Caco-2 (cell line): ENCODE data around the gene KIAA0232. TPM values are rescaled to one million over a fixed set of nuclear protein-coding genes. Genes with fewer than 3 reads are reported as not detected.

Experiments
- BruUV-seq: library from RNA; stranded (reverse); fragments of 400-500 nt; replicated peaks from 2 replicates; lab custom pipeline; 2021; lab: Mats Ljungman, UMichigan
- CTCF ChIA-PET: fragments of 300-600 bp; sonication (Branson Sonifier 250); formaldehyde crosslinking; loops from one replicate; lab custom pipeline; 2022; ENCODE audit warnings: antibody characterized with exemption; lab: Charles Lee
- POLR2A ChIA-PET: fragments of 300-600 bp; sonication (Branson Sonifier 250); formaldehyde crosslinking; loops from one replicate; lab custom pipeline; 2022; ENCODE audit warnings: antibody characterized with exemption; lab: Charles Lee
- DNase-seq, 2 experiments: peaks; one replicate each; pipeline versions ENCODE4 v3.0.0 to v3.0.0-alpha.2; 2020 to 2022
- H3K27me3 ChIP-seq: replicated peaks from 2 replicates; pipeline ENCODE4 v1.6.0; 2011; ENCODE audit warnings: low read length; ENCODE audit not compliant: control insufficient read depth, insufficient read depth
- H3K36me3 ChIP-seq: 2 replicates; pipeline ENCODE4 v1.5.1; 2011; ENCODE audit warnings: low read length; ENCODE audit not compliant: control insufficient read depth, insufficient read depth
- H3K4me1 ChIP-seq: fragments of 250-450 bp; sonication (Bioruptor Pico); 2 replicates; pipeline ENCODE4 v1.5.1; 2020; ENCODE audit warnings: mild to moderate bottlenecking
- H3K4me3 ChIP-seq: 2 replicates; pipeline ENCODE4 v1.5.1; 2011; ENCODE audit warnings: low read depth, mild to moderate bottlenecking, control low read depth, low read length
- H3K9me3 ChIP-seq: fragments of 250-450 bp; sonication (Bioruptor Pico); 2 replicates; pipeline ENCODE4 v1.5.1; 2020; ENCODE audit warnings: mild to moderate bottlenecking, moderate library complexity
- H3K27ac Mint-ChIP-seq: one replicate; pipeline ENCODE4 v1.8.0; 2022; ENCODE audit warnings: mixed read lengths; ENCODE audit not compliant: unreplicated experiment
- H3K27me3 Mint-ChIP-seq: one replicate; pipeline ENCODE4 v1.8.0; 2022; ENCODE audit warnings: mixed read lengths; ENCODE audit not compliant: insufficient read depth, unreplicated experiment
- H3K36me3 Mint-ChIP-seq: one replicate; pipeline ENCODE4 v1.8.0; 2022; ENCODE audit warnings: mild to moderate bottlenecking, mixed read lengths; ENCODE audit not compliant: insufficient read depth, unreplicated experiment
- H3K4me1 Mint-ChIP-seq: one replicate; pipeline ENCODE4 v1.8.0; 2022; ENCODE audit warnings: low read depth, mixed read lengths; ENCODE audit not compliant: unreplicated experiment
- H3K4me3 Mint-ChIP-seq: one replicate; pipeline ENCODE4 v1.8.0; 2022; ENCODE audit warnings: mild to moderate bottlenecking, moderate library complexity, mixed read lengths; ENCODE audit not compliant: unreplicated experiment
- H3K9me3 Mint-ChIP-seq: one replicate; pipeline ENCODE4 v1.8.0; 2022; ENCODE audit warnings: mixed read lengths; ENCODE audit not compliant: unreplicated experiment
- intact Hi-C: fragments of 100-400 bp; cut with micrococcal nuclease; formaldehyde crosslinking; loops from one replicate; pipeline ENCODE4 v1.10.0; 2022; ENCODE audit not compliant: unreplicated experiment
- total RNA-seq: library from RNA; stranded (reverse); gene quantifications from 2 replicates; pipeline ENCODE4 v1.2.3, GENCODE V29; 2022
- TF ChIP-seq, protein P1 (sequence below), 2 experiments: fragments of 200-600 bp in 1 of 2; IDR thresholded peaks; 1 replicate in 1 of 2; 2 replicates in 1 of 2; pipeline versions ENCODE4 v1.5.1 to v1.8.0; 2011 to 2022; ENCODE audit warnings: antibody characterized with exemption in 1 of 2, control low read depth in 1 of 2, inconsistent platforms in 1 of 2, low read depth in 1 of 2, low read length in 1 of 2, mild to moderate bottlenecking in 1 of 2, moderate library complexity in 1 of 2; ENCODE audit not compliant: insufficient read depth in 1 of 2, severe bottlenecking in 1 of 2, unreplicated experiment in 1 of 2

Gene KIAA0232
- total RNA-seq, 1 experiment from 2014 or later: 19.7 TPM

DNA sequence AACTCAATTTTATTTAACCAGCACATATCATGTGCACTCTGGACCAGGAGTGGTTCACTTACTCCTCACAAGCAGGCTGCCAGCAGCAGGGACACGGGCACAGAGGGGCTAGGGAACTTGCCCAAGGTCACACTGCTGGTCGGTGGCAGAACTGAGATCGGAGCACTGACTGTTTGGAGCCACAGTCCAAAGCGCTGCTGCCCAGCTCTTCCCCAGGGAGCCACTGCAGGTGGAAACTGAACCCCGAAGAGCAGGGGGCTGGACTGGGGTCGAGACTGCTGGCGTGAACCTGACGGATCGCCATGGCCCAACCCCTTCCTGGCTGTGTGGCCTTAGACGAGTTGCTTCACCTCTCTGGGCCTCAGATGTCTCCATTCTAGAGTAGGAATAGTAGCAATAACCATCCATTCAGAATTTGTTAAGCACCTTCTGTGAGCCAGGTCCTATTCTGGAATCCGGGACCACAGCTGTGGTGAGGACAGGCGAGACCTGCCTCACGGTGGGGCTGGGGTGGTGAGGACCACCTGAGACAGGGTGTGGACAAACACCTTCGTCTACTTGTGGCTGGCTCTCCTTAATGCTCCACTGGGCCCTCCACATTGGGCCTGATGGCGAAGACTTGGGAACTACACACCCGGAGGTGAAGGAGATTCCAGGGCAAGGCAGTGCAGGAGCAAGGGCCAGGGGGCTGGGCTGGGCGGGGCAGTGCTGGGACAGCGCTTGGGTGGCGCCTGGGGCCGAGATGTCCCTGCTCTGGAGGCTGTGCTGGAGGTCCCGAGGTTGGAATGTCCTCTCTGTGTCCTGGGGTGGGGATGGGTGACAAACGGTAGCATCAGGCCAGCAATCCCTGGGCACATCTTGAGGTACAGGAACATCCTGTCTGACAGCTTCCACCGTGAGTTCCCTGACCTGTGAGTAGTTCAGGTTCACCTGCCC lies 32.0 kb upstream of the KIAA0232 start:
- Mint-ChIP-seq H3K4me1 (peaks cover 14% of the 10 kb centered on the region), H3K27ac (peak overlapping the region; percentile 19), H3K4me3 (no peak overlapping the region), H3K36me3 (no peaks in the 10 kb centered on the region), H3K9me3 (no peaks in the 10 kb centered on the region), H3K27me3 (no peaks in the 10 kb centered on the region)
- peaks cover 41% of the 10 kb centered on the region for H3K4me1 ChIP-seq
- DNase-seq: peak; percentile 20 to 47
- no peak overlapping the region for H3K4me3 ChIP-seq
- no peaks in the 10 kb centered on the region for H3K9me3 ChIP-seq
- intact Hi-C loops: no loop called here
- TF ChIP-seq, protein P1, sequence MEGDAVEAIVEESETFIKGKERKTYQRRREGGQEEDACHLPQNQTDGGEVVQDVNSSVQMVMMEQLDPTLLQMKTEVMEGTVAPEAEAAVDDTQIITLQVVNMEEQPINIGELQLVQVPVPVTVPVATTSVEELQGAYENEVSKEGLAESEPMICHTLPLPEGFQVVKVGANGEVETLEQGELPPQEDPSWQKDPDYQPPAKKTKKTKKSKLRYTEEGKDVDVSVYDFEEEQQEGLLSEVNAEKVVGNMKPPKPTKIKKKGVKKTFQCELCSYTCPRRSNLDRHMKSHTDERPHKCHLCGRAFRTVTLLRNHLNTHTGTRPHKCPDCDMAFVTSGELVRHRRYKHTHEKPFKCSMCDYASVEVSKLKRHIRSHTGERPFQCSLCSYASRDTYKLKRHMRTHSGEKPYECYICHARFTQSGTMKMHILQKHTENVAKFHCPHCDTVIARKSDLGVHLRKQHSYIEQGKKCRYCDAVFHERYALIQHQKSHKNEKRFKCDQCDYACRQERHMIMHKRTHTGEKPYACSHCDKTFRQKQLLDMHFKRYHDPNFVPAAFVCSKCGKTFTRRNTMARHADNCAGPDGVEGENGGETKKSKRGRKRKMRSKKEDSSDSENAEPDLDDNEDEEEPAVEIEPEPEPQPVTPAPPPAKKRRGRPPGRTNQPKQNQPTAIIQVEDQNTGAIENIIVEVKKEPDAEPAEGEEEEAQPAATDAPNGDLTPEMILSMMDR (IDR thresholded peaks at IDR 0.05; ENCODE audit: insufficient read depth in 1 of 2, low read depth in 1 of 2, low read length in 1 of 2, severe bottlenecking in 1 of 2, unreplicated experiment in 1 of 2): no peak
- no peaks in the 10 kb centered on the region for H3K27me3 ChIP-seq
- POLR2A ChIA-PET: no interaction called here
- BruUV-seq: no TSS peak
- no peaks in the 10 kb centered on the region for H3K36me3 ChIP-seq
- CTCF ChIA-PET: no interaction called here

DNA sequence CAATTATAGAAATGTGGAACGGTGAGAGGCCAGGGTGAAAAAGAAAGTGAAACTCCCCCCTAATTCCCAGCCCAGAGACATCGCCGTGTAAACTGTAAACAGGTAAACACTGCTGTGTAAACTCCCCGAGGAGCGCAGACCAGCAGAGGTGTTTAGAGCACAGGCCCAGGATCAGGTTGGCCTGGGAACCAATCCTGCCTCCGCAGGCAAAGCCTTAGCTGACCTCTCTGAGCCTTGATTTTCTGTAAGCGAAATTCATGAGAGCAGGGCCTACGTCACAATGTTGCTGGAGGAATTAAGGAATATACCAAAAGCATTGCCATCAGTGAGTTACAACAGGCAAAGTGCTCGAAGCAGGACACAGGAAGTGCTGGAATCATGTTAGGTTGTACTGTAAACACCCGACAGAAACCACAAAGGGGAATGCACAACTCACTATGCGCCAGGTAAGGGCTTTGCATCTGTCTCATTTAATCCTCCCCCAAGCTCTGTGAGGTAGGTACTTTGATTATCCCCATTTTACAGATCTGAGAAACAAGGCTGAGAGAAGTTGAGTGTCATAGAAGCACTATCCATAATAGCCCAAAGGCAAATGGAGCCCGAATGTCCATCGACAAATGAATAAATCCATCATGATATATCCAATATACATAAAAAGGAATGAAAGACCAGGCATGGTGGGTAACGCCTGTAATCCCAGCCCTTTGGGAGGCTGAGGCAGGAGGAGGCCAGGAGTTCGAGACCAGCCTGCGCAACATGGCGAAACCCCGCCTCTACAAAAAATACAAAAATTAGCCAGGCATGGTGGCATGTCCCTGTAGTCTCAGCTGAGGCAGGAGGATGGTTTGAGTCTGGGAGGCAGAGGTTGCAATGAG lies 30.7 kb upstream of the KIAA0232 start:
- peaks cover 14% of the 10 kb centered on the region for H3K4me1 Mint-ChIP-seq
- Histone ChIP-seq H3K9me3 (no peaks in the 10 kb centered on the region), H3K4me3 (no peak overlapping the region), H3K36me3 (no peaks in the 10 kb centered on the region), H3K4me1 (peaks cover 41% of the 10 kb centered on the region), H3K27me3 (no peaks in the 10 kb centered on the region)
- intact Hi-C loops: no loop called here
- TF ChIP-seq, protein P1 (IDR thresholded peaks at IDR 0.05; ENCODE audit: insufficient read depth in 1 of 2, low read depth in 1 of 2, low read length in 1 of 2, severe bottlenecking in 1 of 2, unreplicated experiment in 1 of 2): no peak
- no peak overlapping the region for H3K4me3 Mint-ChIP-seq
- ChIA-PET POLR2A (no interaction called here), CTCF (no interaction called here)
- no TSS peak for BruUV-seq
- no peaks in the 10 kb centered on the region for H3K9me3 Mint-ChIP-seq
- no peak overlapping the region for H3K27ac Mint-ChIP-seq
- no peaks in the 10 kb centered on the region for H3K27me3 Mint-ChIP-seq
- no peak for DNase-seq
- H3K36me3 Mint-ChIP-seq: no peaks in the 10 kb centered on the region

DNA sequence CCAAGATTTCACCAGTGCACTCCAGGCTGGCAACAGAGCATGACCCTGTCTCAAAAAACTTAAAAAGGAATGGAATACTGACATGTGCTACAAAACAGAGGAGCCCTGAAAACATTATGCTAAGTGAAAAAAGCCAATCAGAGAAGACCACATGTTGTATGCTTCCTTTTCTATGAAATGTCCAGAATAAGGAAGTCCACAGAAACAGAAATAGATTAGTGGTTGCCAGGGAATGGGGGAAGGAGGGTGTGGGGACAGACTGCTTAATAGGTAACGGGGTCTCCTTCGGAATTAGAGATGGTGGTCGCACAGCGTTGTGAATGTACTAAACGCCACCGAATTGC lies 30.1 kb upstream of the KIAA0232 start:
- Mint-ChIP-seq H3K4me1 (peaks cover 10% of the 10 kb centered on the region), H3K27ac (no peak overlapping the region), H3K9me3 (no peaks in the 10 kb centered on the region), H3K4me3 (no peak overlapping the region), H3K27me3 (no peaks in the 10 kb centered on the region), H3K36me3 (no peaks in the 10 kb centered on the region)
- CTCF ChIA-PET: no interaction called here
- DNase-seq: no peak
- no TSS peak for BruUV-seq
- intact Hi-C loops: no loop called here
- TF ChIP-seq, protein P1 (IDR thresholded peaks at IDR 0.05; ENCODE audit: insufficient read depth in 1 of 2, low read depth in 1 of 2, low read length in 1 of 2, severe bottlenecking in 1 of 2, unreplicated experiment in 1 of 2): no peak
- no peaks in the 10 kb centered on the region for H3K27me3 ChIP-seq
- no peaks in the 10 kb centered on the region for H3K9me3 ChIP-seq
- H3K36me3 ChIP-seq: no peaks in the 10 kb centered on the region
- no peak overlapping the region for H3K4me3 ChIP-seq
- peaks cover 41% of the 10 kb centered on the region for H3K4me1 ChIP-seq
- POLR2A ChIA-PET: no interaction called here
